Measurements from ENCODE around the gene RNU7-1. TPM values are rescaled to one million over a fixed set of nuclear protein-coding genes. Genes with fewer than 3 reads are reported as not detected.

Gene RNU7-1
- total and polyA plus RNA-seq, 10 donors, result not detected

- peaks cover 0 to 49% (median 21%) of the 10 kb centered on the region in 6 donors for H3K36me3 ChIP-seq
- DNase-seq, result no peak
- H3K9me3 ChIP-seq, result no peaks in the 10 kb centered on the region
- peaks cover 52 to 92% (median 84%) of the 10 kb centered on the region in 6 donors for H3K4me1 ChIP-seq
- intact Hi-C loops (cut with DNase I; ENCODE audit: low total_unique reads), result no loop called here
- no peaks in the 10 kb centered on the region for H3K27me3 ChIP-seq (replicated peaks in 1 of 7)
- TF ChIP-seq POLR2A (IDR thresholded peaks at IDR 0.05) (no peak), CTCF (IDR thresholded peaks at IDR 0.05 in 8 of 11, conservative IDR thresholded peaks at IDR 0.05 in 3 of 11) (no peak), POLR2AphosphoS5 (IDR thresholded peaks at IDR 0.05) (no peak)
- H3K4me3 ChIP-seq, result peak overlapping the region; percentile 64 to 98 (median 89)
- peak overlapping the region; percentile 87 to 99 (median 96) for H3K27ac ChIP-seq
- WGBS, 5 donors, result 17 to 52% (median 26%) methylated on average over 17 to 20 of the region's 20 CpGs
Measured at GRCh38 chr12:6951551-6952120, 8.0 kb downstream of the RNU7-1 start.

- H3K27me3 ChIP-seq (replicated peaks in 1 of 7), result no peaks in the 10 kb centered on the region
- peak overlapping the region; percentile 64 to 98 (median 89) for H3K4me3 ChIP-seq
- peak overlapping the region; percentile 87 to 99 (median 96) for H3K27ac ChIP-seq
- TF ChIP-seq POLR2A (IDR thresholded peaks at IDR 0.05) (no peak), CTCF (IDR thresholded peaks at IDR 0.05 in 8 of 11, conservative IDR thresholded peaks at IDR 0.05 in 3 of 11) (no peak), POLR2AphosphoS5 (IDR thresholded peaks at IDR 0.05) (peak in 2 of 3 donors; percentile 19 to 62)
- peaks cover 52 to 92% (median 84%) of the 10 kb centered on the region in 6 donors for H3K4me1 ChIP-seq
- peaks cover 0 to 55% (median 28%) of the 10 kb centered on the region in 6 donors for H3K36me3 ChIP-seq
- WGBS, 5 donors, result 13 to 41% (median 21%) methylated on average over 13 to 22 of the region's 22 CpGs
- no peaks in the 10 kb centered on the region for H3K9me3 ChIP-seq
- intact Hi-C loops (cut with DNase I; ENCODE audit: low total_unique reads), result no loop called here
- DNase-seq, result peak; percentile 84
Measured at GRCh38 chr12:6952121-6952862, 8.7 kb downstream of the RNU7-1 start.

- WGBS, 5 donors, result 13 to 45% (median 35%) methylated on average over 11 to 15 of the region's 15 CpGs
- no peaks in the 10 kb centered on the region for H3K9me3 ChIP-seq
- intact Hi-C loops (cut with DNase I; ENCODE audit: low total_unique reads), result no loop called here
- DNase-seq, result peak; percentile 83
- peak overlapping the region; percentile 64 to 98 (median 89) for H3K4me3 ChIP-seq
- peaks cover 54 to 92% (median 84%) of the 10 kb centered on the region in 6 donors for H3K4me1 ChIP-seq
- H3K36me3 ChIP-seq, result peaks cover 0 to 62% (median 34%) of the 10 kb centered on the region in 6 donors
- H3K27me3 ChIP-seq (replicated peaks in 1 of 7), result no peaks in the 10 kb centered on the region
- TF ChIP-seq POLR2A (IDR thresholded peaks at IDR 0.05), result no peak
- TF ChIP-seq CTCF (IDR thresholded peaks at IDR 0.05 in 8 of 11, conservative IDR thresholded peaks at IDR 0.05 in 3 of 11), result no peak
- H3K27ac ChIP-seq, result peak overlapping the region; percentile 87 to 99 (median 96)
Measured at GRCh38 chr12:6952863-6953441, 9.3 kb downstream of the RNU7-1 start.

All from spleen (tissue), 11 donors.